Measurements from ENCODE around the gene SLC4A2. TPM values are rescaled to one million over a fixed set of nuclear protein-coding genes. Genes with fewer than 3 reads are reported as not detected.

SLC4A2 gene
- total RNA-seq, 1 experiment from 2014 or later = 164 TPM

DNA sequence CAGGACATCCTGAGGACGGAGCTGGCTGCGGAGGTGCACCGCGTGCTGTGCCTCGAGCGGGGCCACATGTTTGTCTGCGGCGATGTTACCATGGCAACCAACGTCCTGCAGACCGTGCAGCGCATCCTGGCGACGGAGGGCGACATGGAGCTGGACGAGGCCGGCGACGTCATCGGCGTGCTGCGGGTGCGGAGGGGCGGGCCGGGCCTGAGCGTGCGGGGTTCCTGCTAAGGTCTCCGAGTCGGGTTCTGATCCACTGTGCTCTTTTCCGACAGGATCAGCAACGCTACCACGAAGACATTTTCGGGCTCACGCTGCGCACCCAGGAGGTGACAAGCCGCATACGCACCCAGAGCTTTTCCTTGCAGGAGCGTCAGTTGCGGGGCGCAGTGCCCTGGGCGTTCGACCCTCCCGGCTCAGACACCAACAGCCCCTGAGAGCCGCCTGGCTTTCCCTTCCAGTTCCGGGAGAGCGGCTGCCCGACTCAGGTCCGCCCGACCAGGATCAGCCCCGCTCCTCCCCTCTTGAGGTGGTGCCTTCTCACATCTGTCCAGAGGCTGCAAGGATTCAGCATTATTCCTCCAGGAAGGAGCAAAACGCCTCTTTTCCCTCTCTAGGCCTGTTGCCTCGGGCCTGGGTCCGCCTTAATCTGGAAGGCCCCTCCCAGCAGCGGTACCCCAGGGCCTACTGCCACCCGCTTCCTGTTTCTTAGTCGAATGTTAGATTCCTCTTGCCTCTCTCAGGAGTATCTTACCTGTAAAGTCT lies 45.5 kb upstream of the SLC4A2 start (continued):
- no peak for TF ChIP-seq GABPB1 (CRISPR knock-in tag; IDR thresholded peaks at IDR 0.05)
- TF ChIP-seq ZNF671 (CRISPR knock-in tag; IDR thresholded peaks at IDR 0.05) = no peak
- TF ChIP-seq, protein P1, sequence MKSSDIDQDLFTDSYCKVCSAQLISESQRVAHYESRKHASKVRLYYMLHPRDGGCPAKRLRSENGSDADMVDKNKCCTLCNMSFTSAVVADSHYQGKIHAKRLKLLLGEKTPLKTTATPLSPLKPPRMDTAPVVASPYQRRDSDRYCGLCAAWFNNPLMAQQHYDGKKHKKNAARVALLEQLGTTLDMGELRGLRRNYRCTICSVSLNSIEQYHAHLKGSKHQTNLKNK (CRISPR knock-in tag; IDR thresholded peaks at IDR 0.05) = no peak
- TF ChIP-seq TEAD4 (CRISPR knock-in tag; IDR thresholded peaks at IDR 0.05) = 0 out of 2 replicates have a peak, but pooled peaks have one; percentile 31
- TF ChIP-seq JUN (CRISPR knock-in tag; IDR thresholded peaks at IDR 0.05) = 0 out of 2 replicates have a peak, but pooled peaks have one; percentile 58
- TF ChIP-seq ZNF281 (CRISPR knock-in tag; IDR thresholded peaks at IDR 0.05) = peak; percentile 74; the same call in 1 of the 2 replicates
- TF ChIP-seq E2F4 (CRISPR knock-in tag; IDR thresholded peaks at IDR 0.05; ENCODE audit: borderline replicate concordance, low read depth) = no peak
- TF ChIP-seq ZNF396 (CRISPR knock-in tag; IDR thresholded peaks at IDR 0.05; ENCODE audit: borderline replicate concordance) = no peak
- TF ChIP-seq KAT7 (CRISPR knock-in tag; IDR thresholded peaks at IDR 0.05; ENCODE audit: borderline replicate concordance) = no peak
- TF ChIP-seq, protein P2, sequence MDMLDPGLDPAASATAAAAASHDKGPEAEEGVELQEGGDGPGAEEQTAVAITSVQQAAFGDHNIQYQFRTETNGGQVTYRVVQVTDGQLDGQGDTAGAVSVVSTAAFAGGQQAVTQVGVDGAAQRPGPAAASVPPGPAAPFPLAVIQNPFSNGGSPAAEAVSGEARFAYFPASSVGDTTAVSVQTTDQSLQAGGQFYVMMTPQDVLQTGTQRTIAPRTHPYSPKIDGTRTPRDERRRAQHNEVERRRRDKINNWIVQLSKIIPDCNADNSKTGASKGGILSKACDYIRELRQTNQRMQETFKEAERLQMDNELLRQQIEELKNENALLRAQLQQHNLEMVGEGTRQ (CRISPR knock-in tag; IDR thresholded peaks at IDR 0.05) = no peak
- TF ChIP-seq JAZF1 (CRISPR knock-in tag; IDR thresholded peaks at IDR 0.05) = no peak
- TF ChIP-seq, protein P3, sequence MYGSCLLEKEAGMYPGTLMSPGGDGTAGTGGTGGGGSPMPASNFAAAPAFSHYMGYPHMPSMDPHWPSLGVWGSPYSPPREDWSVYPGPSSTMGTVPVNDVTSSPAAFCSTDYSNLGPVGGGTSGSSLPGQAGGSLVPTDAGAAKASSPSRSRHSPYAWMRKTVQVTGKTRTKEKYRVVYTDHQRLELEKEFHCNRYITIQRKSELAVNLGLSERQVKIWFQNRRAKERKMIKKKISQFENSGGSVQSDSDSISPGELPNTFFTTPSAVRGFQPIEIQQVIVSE (CRISPR knock-in tag; IDR thresholded peaks at IDR 0.05; ENCODE audit: borderline replicate concordance) = no peak
- TF ChIP-seq FOXP1 (CRISPR knock-in tag; IDR thresholded peaks at IDR 0.05; ENCODE audit: borderline replicate concordance) = peak; percentile 25; the same call in 1 of the 2 replicates
- TF ChIP-seq FOXK1 (CRISPR knock-in tag; IDR thresholded peaks at IDR 0.05) = peak; percentile 95
- peak; percentile 78; the same call in 1 of the 2 replicates for TF ChIP-seq CREB1 (CRISPR knock-in tag; IDR thresholded peaks at IDR 0.05)
- TF ChIP-seq ARID4B (CRISPR knock-in tag; IDR thresholded peaks at IDR 0.05; ENCODE audit: borderline replicate concordance) = peak; percentile 94
- no peak for TF ChIP-seq SMAD4 (CRISPR knock-in tag; IDR thresholded peaks at IDR 0.05)
- no peak for TF ChIP-seq MXD4 (CRISPR knock-in tag; IDR thresholded peaks at IDR 0.05; ENCODE audit: borderline replicate concordance)
- no peak for TF ChIP-seq ZNF219 (CRISPR knock-in tag; IDR thresholded peaks at IDR 0.05; ENCODE audit: borderline replicate concordance)
- no peak for TF ChIP-seq ZNF416 (CRISPR knock-in tag; IDR thresholded peaks at IDR 0.05)
- TF ChIP-seq, protein P4, sequence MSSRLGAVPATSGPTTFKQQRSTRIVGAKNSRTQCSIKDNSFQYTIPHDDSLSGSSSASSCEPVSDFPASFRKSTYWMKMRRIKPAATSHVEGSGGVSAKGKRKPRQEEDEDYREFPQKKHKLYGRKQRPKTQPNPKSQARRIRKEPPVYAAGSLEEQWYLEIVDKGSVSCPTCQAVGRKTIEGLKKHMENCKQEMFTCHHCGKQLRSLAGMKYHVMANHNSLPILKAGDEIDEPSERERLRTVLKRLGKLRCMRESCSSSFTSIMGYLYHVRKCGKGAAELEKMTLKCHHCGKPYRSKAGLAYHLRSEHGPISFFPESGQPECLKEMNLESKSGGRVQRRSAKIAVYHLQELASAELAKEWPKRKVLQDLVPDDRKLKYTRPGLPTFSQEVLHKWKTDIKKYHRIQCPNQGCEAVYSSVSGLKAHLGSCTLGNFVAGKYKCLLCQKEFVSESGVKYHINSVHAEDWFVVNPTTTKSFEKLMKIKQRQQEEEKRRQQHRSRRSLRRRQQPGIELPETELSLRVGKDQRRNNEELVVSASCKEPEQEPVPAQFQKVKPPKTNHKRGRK (CRISPR knock-in tag; IDR thresholded peaks at IDR 0.05; ENCODE audit: borderline replicate concordance) = no peak
- TF ChIP-seq AFF4 (CRISPR knock-in tag; IDR thresholded peaks at IDR 0.05; ENCODE audit: borderline replicate concordance) = no peak
